ENCODE measurements around the gene GATAD2A.
A peak's percentile ranks its signal among the peaks of the same experiment; 100 is the strongest.
"Not testable (repeated sequence)": the region's sequence is repeated elsewhere in the genome, so short reads cannot be mapped to it uniquely, and the experiment has no call there.

GATAD2A gene

GRCh38 chr19:19404879-19405860, at the start of gene GATAD2A:
TSS of gene GATAD2A (plus strand) at chr19:19405675. CDS start at chr19:19465346, 59,671 bp downstream.
- peak; percentile 96 for DNase-seq

GRCh38 chr19:19356500-19356899, 49.0 kb upstream of the GATAD2A start:
- DNase-seq: no peak

DNA sequence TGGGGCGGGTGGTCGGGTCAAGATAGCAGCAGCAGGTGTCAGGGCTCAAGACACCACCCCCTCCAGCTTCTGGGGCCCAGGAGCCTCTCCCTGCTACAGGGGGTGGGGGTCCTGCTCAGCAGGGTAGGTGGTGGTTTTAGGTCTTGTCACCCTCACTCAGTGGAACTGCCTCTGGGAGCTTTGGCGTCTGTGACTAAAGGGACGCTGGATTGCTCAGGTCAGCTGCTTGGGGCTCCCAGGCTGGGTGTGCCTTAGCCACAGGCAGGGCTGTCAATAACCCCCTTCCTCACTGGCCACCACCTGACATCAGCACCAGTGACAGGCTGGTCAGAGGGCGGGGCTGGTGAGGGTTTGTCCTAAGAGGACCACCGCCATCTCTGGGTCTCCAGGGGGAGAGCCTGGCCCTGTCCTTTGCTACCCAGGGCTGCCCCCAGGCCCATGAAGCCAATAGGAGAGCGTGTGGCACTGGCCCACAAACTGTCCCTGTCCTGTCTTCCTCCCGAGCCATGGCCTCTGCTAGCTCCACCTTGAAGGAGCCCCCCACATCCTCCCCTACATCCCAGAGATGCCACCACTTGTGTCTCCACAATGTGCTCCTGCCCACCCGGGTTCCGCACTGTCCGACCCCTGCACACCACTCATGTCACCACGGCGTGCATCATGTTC, 48.4 kb upstream of the GATAD2A start:
- DNase-seq: no peak

DNA sequence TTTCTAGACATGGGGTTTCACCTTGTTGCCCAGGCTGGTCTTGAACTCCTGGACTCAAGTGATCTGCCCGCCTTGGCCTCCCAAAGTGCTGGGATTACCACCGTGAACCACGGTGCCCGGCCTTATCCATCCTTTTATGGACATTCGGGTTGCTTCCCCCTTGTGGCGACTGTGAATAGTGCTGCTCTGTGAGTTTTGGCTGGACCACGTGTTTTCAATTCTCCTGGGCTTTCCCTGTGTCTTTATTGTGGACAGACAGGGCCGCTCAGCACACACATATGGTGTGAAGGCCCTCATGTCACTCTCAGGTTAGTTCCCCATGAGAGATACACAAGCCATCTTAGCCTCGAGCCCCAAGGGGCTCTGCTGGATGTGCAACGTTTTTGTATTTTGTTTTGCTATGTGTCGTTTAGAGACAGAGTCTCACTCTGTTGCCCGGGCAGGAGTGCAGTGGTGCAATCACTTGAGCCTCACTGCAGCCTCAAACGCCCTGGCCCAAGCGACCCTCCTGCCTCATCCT, 44.3 kb upstream of the GATAD2A start:
- DNase-seq: peak; percentile 85

DNA sequence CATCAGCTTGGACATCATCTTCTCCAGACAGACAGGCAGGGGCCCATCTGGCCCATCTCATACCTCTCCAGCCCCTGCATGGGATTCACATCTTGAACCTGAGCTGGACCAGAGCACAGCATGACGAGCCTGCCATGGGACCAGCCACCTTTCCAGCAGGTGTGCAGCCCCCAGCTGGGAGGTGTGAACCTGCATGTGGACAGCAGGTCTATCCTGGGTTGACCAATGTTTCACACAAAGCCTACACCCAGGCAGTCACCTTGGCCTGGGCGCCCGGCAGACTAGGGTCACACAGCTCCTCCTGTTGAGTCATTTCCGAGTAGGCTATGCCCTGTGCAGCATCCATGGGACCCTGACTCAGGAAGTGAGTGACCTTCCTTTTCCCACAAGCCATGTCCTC, 43.4 kb upstream of the GATAD2A start:
- DNase-seq: no peak

DNA sequence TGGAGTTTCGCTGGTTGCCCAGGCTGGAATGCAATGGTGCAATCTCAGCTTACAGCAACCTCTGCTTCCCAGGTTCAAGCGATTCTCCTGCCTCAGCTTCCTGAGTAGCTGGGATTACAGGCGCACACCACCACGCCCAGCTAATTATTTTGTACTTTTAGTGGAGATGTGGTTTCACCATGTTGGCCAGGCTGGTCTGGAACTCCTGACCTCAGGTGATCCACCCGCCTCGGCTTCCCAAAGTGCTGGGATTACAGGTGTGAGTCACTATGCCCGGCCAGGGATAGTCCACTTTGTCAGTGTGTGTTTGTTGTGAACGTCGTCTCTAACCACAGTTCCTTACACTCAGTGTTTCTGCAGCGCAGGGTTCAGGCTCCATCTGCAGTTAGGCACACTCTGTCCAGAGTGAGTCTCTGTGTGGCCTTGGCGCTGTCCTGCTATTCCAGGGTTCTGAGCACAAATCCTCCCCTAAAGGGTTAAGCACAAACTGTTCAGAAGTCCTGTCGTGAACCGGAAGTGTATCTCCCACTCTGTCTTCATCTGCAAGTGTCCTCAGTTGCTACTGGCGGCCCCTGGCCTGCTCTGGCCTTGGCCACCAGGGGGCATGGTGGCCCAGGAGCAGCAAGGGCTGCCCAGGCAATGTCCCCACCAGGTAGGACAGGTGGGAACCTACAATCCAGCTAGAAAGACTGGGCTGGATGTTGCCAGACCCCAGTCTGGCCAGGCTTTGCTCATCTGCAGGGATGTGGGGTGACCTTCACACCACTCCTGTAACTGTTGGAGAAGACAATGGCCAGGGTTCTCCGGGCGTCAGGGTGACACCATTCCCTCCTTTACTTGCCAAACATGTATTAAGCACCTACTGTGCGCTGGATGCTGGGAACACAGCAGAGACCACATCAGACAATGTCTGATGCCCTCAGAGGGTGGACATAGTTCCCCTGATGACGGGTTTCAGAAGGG, 38.8 kb upstream of the GATAD2A start:
- DNase-seq: peak; percentile 64

DNA sequence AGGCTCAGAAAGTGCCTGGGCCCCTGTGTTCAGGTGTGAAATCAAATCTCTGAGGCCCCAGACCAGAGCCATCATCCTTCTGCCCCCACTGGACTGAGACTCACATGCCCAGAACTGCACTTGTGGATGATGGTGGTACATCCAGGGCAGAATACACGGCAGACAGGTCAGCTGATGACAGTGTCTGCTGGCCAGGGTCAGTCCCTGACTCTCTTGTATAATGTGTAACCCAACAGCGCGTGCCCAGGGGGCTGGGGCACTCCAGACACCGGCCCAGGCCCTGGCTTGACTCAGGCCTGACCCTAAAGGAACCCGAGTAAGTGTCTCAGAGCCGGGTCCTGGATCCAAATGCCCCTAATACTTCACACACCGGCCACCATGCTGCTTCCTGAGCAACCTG, 37.4 kb upstream of the GATAD2A start:
- DNase-seq: no peak

DNA sequence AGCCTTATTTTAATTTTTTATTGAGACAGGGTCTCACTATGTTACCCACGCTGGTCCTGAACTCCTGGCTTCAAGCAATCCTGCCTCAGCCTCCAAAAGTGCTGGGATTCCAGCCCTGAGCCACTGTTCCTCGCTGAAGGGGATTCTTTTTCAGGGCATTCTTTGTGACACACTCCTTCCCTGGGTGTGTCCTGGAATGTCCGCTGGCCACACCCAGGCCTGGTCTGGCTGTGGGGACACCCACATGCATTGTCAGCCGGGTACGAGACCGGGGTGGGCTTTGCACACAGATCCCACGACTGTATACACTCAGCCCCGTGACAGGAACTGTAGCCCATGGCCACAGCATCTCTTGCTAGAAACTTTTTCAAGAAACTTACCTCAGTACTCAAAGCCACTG, 34.4 kb upstream of the GATAD2A start:
- DNase-seq: no peak

DNA sequence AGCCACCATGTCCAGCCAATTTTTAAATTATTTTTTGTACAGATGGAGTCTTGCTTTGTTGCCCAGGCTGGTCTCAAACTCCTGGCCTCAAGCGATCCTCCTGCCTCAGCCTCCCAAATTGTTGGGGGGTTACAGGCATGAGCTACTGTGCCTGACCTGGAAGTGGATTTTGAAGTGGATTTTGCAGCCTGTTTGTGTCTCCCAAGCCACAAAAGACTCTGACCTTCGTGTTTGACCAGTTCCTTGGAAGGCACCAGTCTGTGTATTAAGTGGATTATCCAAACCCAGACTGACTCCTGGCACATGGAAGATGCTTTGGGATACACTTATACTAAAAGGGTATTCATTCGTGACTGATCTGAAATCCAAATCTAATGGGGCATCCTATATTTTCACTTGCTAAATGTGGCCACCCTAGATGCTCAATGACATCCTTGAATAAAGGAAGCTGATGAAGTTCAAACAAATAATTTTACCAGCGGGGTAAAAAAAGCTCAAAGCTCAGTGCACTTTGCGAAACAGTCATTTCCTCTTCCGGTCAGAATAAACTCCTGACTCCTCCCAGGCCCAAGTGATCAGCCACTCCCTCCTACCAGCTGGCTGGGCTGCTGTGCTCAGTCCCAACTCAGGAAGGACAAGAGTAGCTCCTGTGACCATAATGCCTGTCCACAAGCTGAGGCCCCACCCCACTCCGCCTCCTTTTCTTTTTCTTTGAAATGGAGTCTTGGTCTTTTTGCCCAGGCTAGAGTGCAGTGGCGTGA, 32.6 kb upstream of the GATAD2A start:
- DNase-seq: peak; percentile 52

DNA sequence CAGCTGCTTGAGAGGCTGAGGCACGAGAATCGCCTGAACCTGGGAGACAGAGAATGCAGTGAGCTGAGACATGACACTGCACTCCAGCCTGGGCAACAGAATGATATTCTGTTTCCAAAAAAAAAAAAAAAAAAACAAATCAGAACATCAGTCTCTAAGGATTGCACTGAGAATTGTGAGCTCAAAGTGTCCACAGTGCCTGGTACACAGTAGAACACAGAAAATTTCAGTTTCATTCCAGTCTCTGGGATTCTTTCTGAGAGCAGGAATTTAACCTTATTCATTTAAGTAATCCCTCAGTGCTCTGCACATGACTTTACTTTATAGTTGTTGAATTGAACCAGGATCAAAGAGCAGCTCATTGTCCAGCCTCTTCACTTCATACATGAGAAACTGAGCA, 25.9 kb upstream of the GATAD2A start:
- DNase-seq: no peak

GRCh38 chr19:19380316-19380715, 25.2 kb upstream of the GATAD2A start:
- DNase-seq: not testable (repeated sequence)

GRCh38 chr19:19381007-19381926, 24.2 kb upstream of the GATAD2A start:
- no peak for DNase-seq

GRCh38 chr19:19382118-19382517, 23.4 kb upstream of the GATAD2A start:
- DNase-seq: no peak

- no peak for DNase-seq
Measured at GRCh38 chr19:19384486-19384885, 21.0 kb upstream of the GATAD2A start.

DNA sequence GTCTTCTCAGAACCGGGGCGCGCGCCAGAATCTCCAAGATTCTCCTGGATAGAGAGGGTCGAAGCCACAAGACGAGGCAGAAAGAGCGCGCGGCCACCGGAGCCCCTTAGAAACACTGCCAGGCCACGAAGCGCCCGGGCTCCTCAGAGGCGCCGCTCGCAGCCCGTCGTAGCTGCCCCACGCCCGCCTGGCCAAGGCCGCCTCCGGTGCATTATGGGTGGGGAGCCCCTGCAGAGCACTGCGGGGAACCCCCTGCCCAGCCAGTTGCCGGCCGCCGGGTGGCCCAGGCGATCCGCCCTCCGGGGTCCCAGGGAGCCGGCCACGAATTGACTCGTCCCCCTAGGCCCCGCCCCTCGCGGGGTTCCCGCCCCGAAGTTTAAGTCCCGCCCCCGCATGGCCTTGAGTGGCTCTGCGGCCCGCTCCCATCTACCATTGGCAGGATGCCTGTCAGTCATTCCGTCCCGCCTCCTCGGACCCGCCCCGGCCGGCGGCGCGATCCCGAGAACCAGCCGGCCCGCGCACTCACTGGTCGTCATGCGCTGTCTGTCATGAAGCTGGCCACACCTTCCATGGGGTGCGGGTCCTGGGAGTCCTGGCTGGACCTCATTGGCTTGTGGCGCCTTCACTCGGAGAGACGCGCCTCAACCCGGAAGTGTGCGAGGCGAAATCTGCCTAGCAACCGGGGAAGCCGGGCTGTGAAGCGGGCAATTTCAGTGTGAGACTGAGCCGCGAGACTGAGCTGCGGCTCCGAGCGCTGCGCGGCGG, 20.2 kb upstream of the GATAD2A start:
- peak; percentile 100 for DNase-seq

DNA sequence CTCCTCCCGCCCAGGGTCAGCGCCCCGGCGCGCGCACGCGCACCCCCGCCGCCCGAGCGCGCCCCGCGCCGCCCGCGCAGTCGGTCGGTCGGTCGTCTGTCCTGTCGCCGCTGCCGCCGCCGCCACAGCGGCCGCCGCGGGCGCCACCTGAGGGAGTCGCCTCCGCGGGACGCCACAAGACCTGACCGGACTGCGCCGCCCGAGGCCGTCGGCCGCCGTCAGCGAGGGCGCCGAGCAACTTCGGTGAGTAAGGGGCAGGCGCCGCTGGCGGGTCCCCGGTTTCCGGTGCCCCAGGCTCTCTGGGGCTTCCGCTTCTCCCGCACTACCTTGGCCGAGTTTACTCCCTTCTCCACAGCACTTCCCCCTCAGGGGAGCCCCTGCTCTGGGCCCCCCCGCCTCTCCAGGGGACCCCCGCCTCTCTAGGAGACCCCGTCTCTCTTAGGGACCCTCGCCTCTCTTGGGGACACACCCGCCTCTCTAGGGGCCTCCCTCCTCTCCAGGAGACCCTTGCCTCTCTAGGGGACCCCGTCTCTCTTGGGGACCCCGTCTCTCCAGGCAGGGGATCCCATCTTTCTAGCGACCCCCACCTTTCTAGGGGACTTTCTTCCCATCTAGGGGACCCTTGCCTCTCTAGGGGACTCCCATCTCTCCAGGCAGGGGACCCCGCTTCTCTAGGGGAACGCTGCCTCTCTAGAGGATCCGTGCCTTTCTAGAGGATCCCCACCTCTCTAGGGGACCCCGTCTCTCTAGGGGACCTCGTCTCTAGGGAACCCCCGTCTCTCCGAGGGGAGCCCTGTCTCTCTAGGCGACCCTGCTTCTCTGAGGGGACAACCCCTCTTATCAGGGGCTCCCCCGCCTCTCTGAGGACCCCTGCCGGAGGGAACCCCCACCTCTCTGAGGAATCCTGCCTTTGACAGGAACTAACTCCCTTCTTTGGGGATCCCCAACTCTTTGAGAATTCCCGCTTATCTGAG, 19.3 kb upstream of the GATAD2A start:
- no peak for DNase-seq

GRCh38 chr19:19387108-19387507, 18.4 kb upstream of the GATAD2A start:
- DNase-seq: no peak

Measured in femur (tissue), 1 donor.